Motor neuron (in vitro differentiated cells): ENCODE measurements around the gene ACVRL1. TPM values are rescaled to one million over a fixed set of nuclear protein-coding genes. Genes with fewer than 3 reads are reported as not detected.

Experiments
- ATAC-seq, 8 experiments: fragments of 200-7000 bp; cut with Tn5 transposase; replicated peaks in 6 of 8; 2 replicates each; pipeline ENCODE4 v1.8.0; 2021; ENCODE audit warnings: mild to moderate bottlenecking in 8 of 8, moderate library complexity in 8 of 8
- H3K27ac ChIP-seq, 2 donors: fragments of 250-450 bp; sonication (Bioruptor Pico); 2 replicates each; pipeline ENCODE4 v1.9.0; 2021; ENCODE audit warnings: antibody characterized with exemption in 2 of 2, mild to moderate bottlenecking in 2 of 2, moderate library complexity in 1 of 2
- H3K4me1 ChIP-seq, 2 donors: fragments of 250-450 bp; sonication (Bioruptor Pico); replicated peaks in 1 of 2; 2 replicates each; pipeline ENCODE4 v1.6.1; 2021; ENCODE audit warnings: antibody characterized with exemption in 2 of 2, mild to moderate bottlenecking in 2 of 2, moderate library complexity in 1 of 2
- H3K4me3 ChIP-seq, 5 donors: fragments of 250-450 bp; sonication (Bioruptor Pico); 2 replicates each; pipeline ENCODE4 v1.9.0; 2021; ENCODE audit warnings: antibody characterized with exemption in 5 of 5, mild to moderate bottlenecking in 5 of 5, moderate library complexity in 4 of 5
- WGBS, 10 experiments: fragments of 450-650 bp; shearing (Covaris generic); methylation state at CpG; one replicate each; pipeline ENCODE4 v1.0.0; 2022; 5-methylcytosine and 5-hydroxymethylcytosine counted together
- in situ Hi-C, 9 experiments: fragments of 400-800 bp; cut with MboI; loops; one replicate each; pipeline ENCODE4 v1.15.0; 2021; ENCODE audit warnings: low sequenced_read_pairs in 9 of 9, low pct_unique_long_range_greater_than_20kb in 2 of 9; ENCODE audit not compliant: unreplicated experiment in 9 of 9
- total RNA-seq, 8 experiments: library from RNA; unstranded; fragments of 300-600 nt; gene quantifications; 2 replicates each; pipeline versions ENCODE4 v1.2.3 to v1.2.4, GENCODE V29; 2022

ACVRL1 gene
- total RNA-seq, 8 experiments from 2014 or later = 0.05 to 10.6 (median 0.58) TPM

DNA sequence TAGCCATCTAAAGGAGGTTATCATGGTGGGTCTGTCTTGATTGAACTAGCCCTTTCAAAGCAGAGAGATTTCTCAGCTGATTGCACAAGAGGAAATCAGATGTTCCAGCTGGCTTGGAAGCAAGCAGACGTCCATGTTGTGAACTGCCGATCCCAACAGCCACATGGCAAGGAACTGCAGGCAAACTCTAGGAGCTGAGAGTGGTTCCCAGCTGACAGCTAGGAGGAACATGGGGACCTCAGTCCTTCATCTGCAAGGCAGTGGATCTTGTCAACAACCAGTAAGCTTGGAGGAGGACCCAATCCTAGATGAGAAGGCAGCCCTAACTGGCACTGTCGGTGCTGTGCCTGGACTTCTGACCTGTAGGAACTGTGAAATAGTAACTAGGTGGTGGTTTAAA lies 51.9 kb downstream of the ACVRL1 start:
- H3K4me1 ChIP-seq = peaks cover 11 to 14% of the 10 kb centered on the region in 2 donors
- whole genome bisulfite sequencing, 10 experiments = 67 to 100% (median 76%) methylated on average over 1 to 3 of the region's 3 CpGs; no CpG with 5 or more reads in 7 of the 10 experiments
- ATAC-seq = peak in 1 of 8 experiments; percentile 14
- H3K27ac ChIP-seq = no peak overlapping the region
- in situ Hi-C loops = no loop called here
- H3K4me3 ChIP-seq = no peak overlapping the region

- peaks cover 4 to 7% of the 10 kb centered on the region in 2 donors for H3K4me1 ChIP-seq
- no peak overlapping the region for H3K4me3 ChIP-seq
- no peak for ATAC-seq
- H3K27ac ChIP-seq = no peak overlapping the region
- in situ Hi-C loops = loop anchor here in 1 of 9 experiments (10.0 kb wide), 1 partner anchor 65 kb away; no protein-coding TSS in a partner anchor
- 83 to 100% (median 100%) methylated on average over 1 to 4 of the region's 4 CpGs; no CpG with 5 or more reads in 3 of the 10 experiments for WGBS, 10 experiments
Measured at GRCh38 chr12:51959921-51960320, 52.6 kb downstream of the ACVRL1 start.

GRCh38 chr12:51960488-51960887 lies 53.2 kb downstream of the ACVRL1 start:
- no peak for ATAC-seq
- H3K4me1 ChIP-seq = peaks cover 0 to 3% of the 10 kb centered on the region in 2 donors
- 43 to 100% (median 90%) methylated on average over 1 of the region's 1 CpG; no CpG with 5 or more reads in 4 of the 10 experiments for WGBS, 10 experiments
- H3K27ac ChIP-seq = no peak overlapping the region
- in situ Hi-C loops = loop anchor here in 1 of 9 experiments (10.0 kb wide), 1 partner anchor 66 kb away; no protein-coding TSS in a partner anchor
- H3K4me3 ChIP-seq = no peak overlapping the region

GRCh38 chr12:51960890-51961289 lies 53.6 kb downstream of the ACVRL1 start:
- Histone ChIP-seq H3K4me1 (peaks cover 0 to 3% of the 10 kb centered on the region in 2 donors), H3K27ac (no peak overlapping the region), H3K4me3 (no peak overlapping the region)
- in situ Hi-C loops = loop anchor here in 1 of 9 experiments (10.0 kb wide), 1 partner anchor 66 kb away; no protein-coding TSS in a partner anchor
- ATAC-seq = no peak
- 88 to 100% (median 97%) methylated on average over 2 to 6 of the region's 6 CpGs; no CpG with 5 or more reads in 1 of the 10 experiments for WGBS, 10 experiments

DNA sequence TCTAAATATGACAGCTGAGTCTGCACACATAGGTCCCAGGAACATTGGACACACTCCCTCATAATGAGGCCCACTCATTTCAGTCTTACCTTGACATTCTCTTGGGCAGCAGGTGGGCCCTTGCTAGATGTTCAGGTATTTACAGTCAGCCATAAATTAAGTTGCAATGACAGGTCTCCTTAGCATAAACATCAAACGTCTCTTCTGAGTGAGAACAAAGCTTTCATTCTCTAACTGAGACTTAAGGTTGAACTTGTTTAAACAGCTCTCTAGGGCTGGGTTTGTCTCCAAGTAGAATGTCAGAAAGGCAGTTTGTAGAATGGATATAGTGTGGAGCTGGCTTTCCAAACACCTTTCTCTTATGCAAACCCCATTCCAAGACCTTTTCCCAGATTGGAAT lies 54.5 kb downstream of the ACVRL1 start:
- in situ Hi-C loops = loop anchor here in 1 of 9 experiments (10.0 kb wide), 1 partner anchor 67 kb away; no protein-coding TSS in a partner anchor

GRCh38 chr12:51962737-51963136 lies 55.4 kb downstream of the ACVRL1 start:
- WGBS, 10 experiments = 80 to 100% (median 93%) methylated on average over 2 to 3 of the region's 3 CpGs
- ATAC-seq = no peak
- Histone ChIP-seq H3K4me3 (no peak overlapping the region), H3K27ac (no peak overlapping the region), H3K4me1 (peaks cover 0 to 3% of the 10 kb centered on the region in 2 donors)
- in situ Hi-C loops = loop anchor here in 1 of 9 experiments (10.0 kb wide), 1 partner anchor 68 kb away; no protein-coding TSS in a partner anchor

More for the DNA sequence above, 54.5 kb downstream of the ACVRL1 start:
- Histone ChIP-seq H3K27ac (no peak overlapping the region), H3K4me1 (peaks cover 0 to 3% of the 10 kb centered on the region in 2 donors), H3K4me3 (no peak overlapping the region)
- peak in 1 of 8 experiments; percentile 18 for ATAC-seq
- WGBS, 10 experiments = 0 to 50% (median 6%) methylated on average over 1 of the region's 1 CpG; no CpG with 5 or more reads in 6 of the 10 experiments

DNA sequence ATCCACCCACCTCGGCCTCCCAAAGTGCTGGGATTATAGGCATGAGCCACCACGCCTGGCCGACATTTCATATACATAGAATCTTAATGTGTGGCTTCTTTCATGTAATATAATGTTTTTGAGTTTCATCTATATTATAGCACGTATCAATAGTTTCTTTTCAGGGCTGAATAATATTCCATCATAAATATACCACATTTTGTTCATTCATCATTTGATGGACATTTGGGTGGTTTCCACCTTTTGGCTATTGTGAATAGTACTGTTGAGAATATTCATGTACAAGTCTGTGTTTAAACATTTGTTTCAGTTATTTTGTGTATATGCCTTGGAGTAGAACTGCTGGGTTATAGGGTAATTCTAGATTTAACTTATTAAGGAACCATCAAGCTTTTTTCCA lies 56.2 kb downstream of the ACVRL1 start:
- in situ Hi-C loops = loop anchor here in 1 of 9 experiments (10.0 kb wide), 1 partner anchor 69 kb away; no protein-coding TSS in a partner anchor
- Histone ChIP-seq H3K27ac (no peak overlapping the region), H3K4me3 (no peak overlapping the region), H3K4me1 (peaks cover 0 to 3% of the 10 kb centered on the region in 2 donors)
- WGBS, 10 experiments = 96 to 100% (median 100%) methylated on average over 1 to 4 of the region's 4 CpGs; no CpG with 5 or more reads in 1 of the 10 experiments
- ATAC-seq = no peak

DNA sequence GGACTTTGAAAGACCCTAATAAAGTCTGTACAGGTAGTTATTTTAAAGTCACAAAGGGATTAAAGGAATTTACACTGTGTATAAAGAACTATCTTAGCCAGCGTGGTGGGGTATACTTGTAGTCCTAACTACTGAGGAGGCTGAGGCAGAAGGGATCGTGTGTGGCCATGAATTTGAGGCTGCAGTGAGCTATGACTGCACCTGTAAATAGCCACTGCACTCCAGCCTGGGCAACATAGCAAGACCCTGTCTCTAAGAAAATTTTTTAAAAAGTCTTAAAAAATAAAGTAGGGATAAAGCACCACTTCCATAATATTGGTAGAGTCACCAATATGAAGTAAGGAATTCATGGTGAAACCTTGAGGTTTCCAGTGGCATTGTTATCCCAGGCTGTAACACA lies 62.3 kb downstream of the ACVRL1 start:
- WGBS, 10 experiments = 100% methylated on average over 1 to 2 of the region's 2 CpGs; no CpG with 5 or more reads in 5 of the 10 experiments
- in situ Hi-C loops = loop anchor here in 1 of 9 experiments (10.0 kb wide), 1 partner anchor 75 kb away; no protein-coding TSS in a partner anchor
- no peak overlapping the region for H3K4me3 ChIP-seq
- H3K27ac ChIP-seq = no peak overlapping the region
- H3K4me1 ChIP-seq = peaks cover 0 to 13% of the 10 kb centered on the region in 2 donors
- ATAC-seq = no peak

GRCh38 chr12:51970904-51971646 lies 63.8 kb downstream of the ACVRL1 start:
- in situ Hi-C loops = no loop called here
- peak in 4 of 8 experiments; percentile 24 to 33 (median 28) for ATAC-seq
- WGBS, 10 experiments = 20 to 100% (median 72%) methylated on average over 1 to 13 of the region's 13 CpGs
- Histone ChIP-seq H3K27ac (no peak overlapping the region), H3K4me1 (peaks cover 0 to 13% of the 10 kb centered on the region in 2 donors), H3K4me3 (no peak overlapping the region)

- no peak overlapping the region for H3K27ac ChIP-seq
- no peak for ATAC-seq
- H3K4me1 ChIP-seq = peaks cover 0 to 13% of the 10 kb centered on the region in 2 donors
- in situ Hi-C loops = no loop called here
- WGBS, 10 experiments = 50 to 100% (median 91%) methylated on average over 1 to 4 of the region's 4 CpGs; no CpG with 5 or more reads in 2 of the 10 experiments
- H3K4me3 ChIP-seq = no peak overlapping the region
Measured at GRCh38 chr12:51971679-51972421, 64.5 kb downstream of the ACVRL1 start.

- Histone ChIP-seq H3K4me1 (peaks cover 0 to 13% of the 10 kb centered on the region in 2 donors), H3K27ac (no peak overlapping the region), H3K4me3 (no peak overlapping the region)
- WGBS, 10 experiments = 48 to 100% (median 90%) methylated on average over 1 to 5 of the region's 5 CpGs; no CpG with 5 or more reads in 3 of the 10 experiments
- ATAC-seq = no peak
- in situ Hi-C loops = no loop called here
Measured at GRCh38 chr12:51972422-51972812, 65.1 kb downstream of the ACVRL1 start.

DNA sequence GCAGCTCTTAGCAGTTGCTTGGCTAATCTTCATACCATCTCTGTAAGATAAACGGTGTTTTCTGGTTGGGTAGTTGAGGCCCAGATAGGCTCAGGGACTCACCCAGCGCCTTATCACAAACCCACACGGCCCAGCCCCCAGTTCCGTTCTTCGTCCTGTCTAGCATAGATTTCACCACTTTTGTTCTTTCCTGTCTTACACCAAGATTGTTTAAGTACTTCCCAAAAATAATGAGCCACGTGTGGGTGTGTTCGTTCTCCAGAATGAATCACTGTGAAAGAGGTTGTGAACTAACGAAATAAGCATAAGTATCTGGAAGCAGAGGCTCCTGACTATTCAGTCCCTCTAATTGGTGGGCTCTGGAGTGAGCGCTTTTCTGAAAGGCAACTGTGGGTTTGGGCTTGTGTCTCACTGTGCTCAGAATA lies 65.6 kb downstream of the ACVRL1 start:
- ATAC-seq = peak in 3 of 8 experiments; percentile 48 to 88 (median 87)
- Histone ChIP-seq H3K27ac (no peak overlapping the region), H3K4me3 (no peak overlapping the region), H3K4me1 (peaks cover 0 to 13% of the 10 kb centered on the region in 2 donors)
- in situ Hi-C loops = no loop called here
- WGBS, 10 experiments = 0 to 100% (median 77%) methylated on average over 2 to 9 of the region's 9 CpGs; no CpG with 5 or more reads in 2 of the 10 experiments
